ENCODE measurements around the gene NFRKB.

- TF ChIP-seq CTCF (IDR thresholded peaks at IDR 0.05) (no peak), POLR2A (IDR thresholded peaks at IDR 0.05) (no peak)
These were observed 38.5 kb upstream of the NFRKB start for GRCh38 chr11:129933891-129934290.
